Activated naive CD4-positive, alpha-beta T cell treated with anti-CD3 and anti-CD28 coated beads, Interleukin-2, amount 50 U/mL, for 72 hours (primary cell): ENCODE results near the gene RASGEF1C. TPM values are rescaled to one million over a fixed set of nuclear protein-coding genes. Genes with fewer than 3 reads are reported as not detected.
A peak's percentile ranks its signal among the peaks of the same experiment; 100 is the strongest.

Source experiments
- ATAC-seq, 2 donors: fragments of 150-1000 bp; cut with Tn5 transposase; 2 replicates each; pipeline ENCODE4 v1.10.0; 2021; ENCODE audit warnings: mild to moderate bottlenecking in 2 of 2, moderate library complexity in 2 of 2
- DNase-seq, 2 donors: peaks; one replicate each; pipeline ENCODE4 v3.0.0; 2021 to 2022; ENCODE audit warnings: low spot score in 2 of 2
- H3K27ac Mint-ChIP-seq, 2 donors: one replicate each; pipeline ENCODE4 v1.8.0; 2022; ENCODE audit warnings: mild to moderate bottlenecking in 2 of 2, mixed read lengths in 2 of 2
- H3K36me3 Mint-ChIP-seq, 2 donors: one replicate each; pipeline ENCODE4 v1.8.0; 2022; ENCODE audit warnings: mixed read lengths in 2 of 2
- H3K9me3 Mint-ChIP-seq, 2 donors: one replicate each; pipeline ENCODE4 v1.8.0; 2022; ENCODE audit warnings: mixed read lengths in 2 of 2
- total RNA-seq, 2 donors: library from RNA; stranded (reverse); gene quantifications; one replicate each; pipeline ENCODE4 v1.2.3, GENCODE V29; 2022

RASGEF1C gene
- total RNA-seq, 2 donors from 2014 or later = not detected

GRCh38 chr5:180113660-180114303 is 95.2 kb downstream of the RASGEF1C start:
- Mint-ChIP-seq H3K27ac (no peak overlapping the region), H3K36me3 (peaks cover 0 to under 1% of the 10 kb centered on the region in 2 donors), H3K9me3 (no peaks in the 10 kb centered on the region)
- DNase-seq (no peak), ATAC-seq (no peak)

GRCh38 chr5:180112181-180112861 is 96.7 kb downstream of the RASGEF1C start:
- H3K27ac Mint-ChIP-seq = no peak overlapping the region
- no peak for ATAC-seq
- DNase-seq = no peak
- peaks cover 0 to 5% of the 10 kb centered on the region in 2 donors for H3K9me3 Mint-ChIP-seq
- H3K36me3 Mint-ChIP-seq = peaks cover 0 to 7% of the 10 kb centered on the region in 2 donors

DNA sequence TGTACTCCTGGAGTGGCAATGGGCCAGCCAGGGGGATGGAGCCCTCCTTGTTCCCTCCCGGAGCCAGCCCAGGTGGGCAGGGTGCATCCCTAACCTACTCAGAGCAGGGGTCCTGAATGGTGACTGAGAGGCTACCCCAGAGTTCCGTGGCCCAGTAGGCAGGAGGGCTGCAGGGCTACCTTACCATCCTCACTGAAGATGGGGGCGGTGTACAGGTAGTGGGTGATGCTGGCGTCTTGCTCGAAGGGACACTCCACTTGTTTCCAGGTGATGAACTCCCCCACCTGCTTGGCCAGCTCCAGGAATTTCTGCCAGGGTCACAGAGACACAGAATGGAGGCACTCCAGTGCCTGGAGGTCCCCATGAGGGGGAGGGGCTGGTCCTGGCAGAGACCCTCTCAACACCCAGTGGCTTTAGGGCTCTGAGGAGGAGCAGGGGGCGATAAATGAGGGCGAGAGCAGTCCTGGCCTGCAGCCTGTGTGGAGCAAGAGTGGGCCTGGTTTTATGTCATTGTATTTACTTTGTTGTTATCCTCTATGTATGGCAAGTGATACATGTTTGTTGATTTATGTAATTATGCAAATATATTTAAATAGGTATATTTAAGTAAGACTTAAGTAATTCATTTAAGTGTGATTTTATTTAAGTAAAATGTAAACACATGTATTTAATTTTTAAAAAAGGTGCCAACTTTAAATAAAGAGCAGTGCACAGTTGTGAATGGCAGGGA is 97.6 kb downstream of the RASGEF1C start:
- H3K9me3 Mint-ChIP-seq = peaks cover 8 to 12% of the 10 kb centered on the region in 2 donors
- DNase-seq = no peak
- ATAC-seq = no peak
- peaks cover 8 to 12% of the 10 kb centered on the region in 2 donors for H3K36me3 Mint-ChIP-seq
- H3K27ac Mint-ChIP-seq = no peak overlapping the region

DNA sequence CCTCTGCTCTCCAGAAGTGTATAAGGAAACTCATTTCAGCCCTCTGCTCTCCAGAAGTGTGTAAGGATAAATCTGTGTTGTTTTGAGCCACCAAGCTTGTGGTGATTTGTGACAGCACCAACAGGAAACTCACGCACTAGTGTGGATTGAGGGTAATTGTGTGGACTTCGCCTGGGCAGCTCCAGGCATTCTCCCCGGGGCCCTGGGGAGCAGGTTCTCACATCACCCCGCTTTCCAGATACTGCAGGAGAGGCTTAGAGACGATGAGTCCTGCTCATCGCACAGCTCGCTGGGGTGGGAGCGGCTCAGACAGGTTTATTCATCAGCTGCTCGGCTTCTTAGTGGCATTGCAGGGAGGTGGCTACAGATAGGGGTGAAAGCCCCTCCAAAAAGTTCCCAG is 99.1 kb downstream of the RASGEF1C start:
- ATAC-seq (no peak), DNase-seq (no peak)
- Mint-ChIP-seq H3K9me3 (peaks cover 12 to 16% of the 10 kb centered on the region in 2 donors), H3K27ac (no peak overlapping the region), H3K36me3 (peaks cover 11 to 15% of the 10 kb centered on the region in 2 donors)

- Mint-ChIP-seq H3K9me3 (peaks cover 12 to 16% of the 10 kb centered on the region in 2 donors), H3K27ac (no peak overlapping the region), H3K36me3 (peaks cover 11 to 15% of the 10 kb centered on the region in 2 donors)
- DNase-seq (no peak), ATAC-seq (no peak)
Measured at GRCh38 chr5:180107005-180107404, 102.0 kb downstream of the RASGEF1C start.

DNA sequence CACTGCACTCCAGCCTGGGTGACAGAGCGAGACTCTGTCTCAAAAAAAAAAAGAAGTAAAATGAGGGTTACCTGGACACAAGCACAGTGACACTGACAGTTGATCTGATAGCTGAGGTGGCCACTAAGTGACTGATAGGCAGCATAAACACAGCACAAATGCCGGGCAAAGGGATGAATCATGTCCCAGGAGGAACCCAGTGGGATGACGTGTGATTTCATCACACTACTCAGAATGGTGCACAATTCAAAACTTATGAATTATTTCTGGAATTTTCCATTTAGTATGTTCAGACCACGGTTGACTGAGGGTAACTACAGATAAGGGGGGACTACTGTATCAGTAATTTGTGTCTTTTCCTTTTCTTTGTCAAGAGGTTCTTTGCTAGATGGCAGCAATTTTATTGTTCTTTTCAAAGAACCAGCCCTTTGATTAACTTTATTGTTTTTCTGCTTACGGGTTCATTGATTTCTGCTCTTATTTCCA is 103.1 kb downstream of the RASGEF1C start:
- peaks cover 11 to 15% of the 10 kb centered on the region in 2 donors for H3K36me3 Mint-ChIP-seq
- H3K9me3 Mint-ChIP-seq = peaks cover 12 to 16% of the 10 kb centered on the region in 2 donors
- DNase-seq (no peak), ATAC-seq (no peak)
- no peak overlapping the region for H3K27ac Mint-ChIP-seq

DNA sequence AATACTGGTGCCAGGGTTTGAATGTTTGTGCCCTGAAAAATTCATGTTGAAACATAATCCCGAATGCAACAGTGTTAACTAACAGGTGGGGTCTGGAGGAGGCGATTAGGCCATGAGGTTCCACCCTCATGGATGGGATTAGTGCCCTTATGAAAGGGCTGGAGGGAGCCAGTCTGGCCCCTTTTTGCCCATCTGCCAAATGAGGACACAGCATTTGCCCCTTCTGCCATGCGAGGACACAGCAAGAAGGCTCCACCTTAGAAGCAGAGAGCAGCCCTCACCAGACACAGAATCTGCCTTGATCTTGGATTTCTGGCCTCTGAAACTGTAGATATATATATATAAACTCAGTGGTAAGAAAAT is 104.9 kb downstream of the RASGEF1C start:
- ATAC-seq (no peak), DNase-seq (no peak)
- peaks cover 11 to 15% of the 10 kb centered on the region in 2 donors for H3K36me3 Mint-ChIP-seq
- no peak overlapping the region for H3K27ac Mint-ChIP-seq
- peaks cover 12 to 16% of the 10 kb centered on the region in 2 donors for H3K9me3 Mint-ChIP-seq

DNA sequence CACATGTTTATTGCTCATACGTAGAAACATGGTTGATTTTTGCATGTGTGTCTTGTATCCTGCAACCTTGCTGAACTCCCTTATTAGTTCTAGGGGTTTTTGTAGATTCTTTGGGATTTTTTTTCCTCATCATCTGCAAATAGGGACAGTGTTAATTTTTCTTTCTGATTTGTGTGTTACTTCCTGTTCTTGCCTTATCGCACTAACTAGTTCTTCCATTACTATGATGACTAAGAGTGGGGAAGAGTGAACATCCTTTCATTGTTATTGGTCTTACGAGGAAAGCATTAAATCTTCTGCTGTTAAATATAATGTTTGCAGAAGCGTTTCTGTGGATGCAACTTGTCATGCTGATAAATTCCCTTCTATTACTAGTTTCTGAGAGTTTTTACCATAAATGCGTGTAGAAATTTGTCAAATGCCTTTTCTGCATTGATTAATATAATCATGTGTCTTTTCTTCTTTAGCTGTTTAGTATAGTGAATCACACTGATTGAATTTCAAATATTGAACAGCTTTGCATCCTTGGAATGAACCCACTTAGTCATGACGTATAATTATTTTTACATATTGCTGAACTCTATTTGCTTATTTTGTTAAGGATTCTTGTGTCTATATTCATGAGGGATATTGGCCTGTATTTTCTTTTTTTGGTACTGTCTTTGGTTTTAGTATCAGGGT is 105.4 kb downstream of the RASGEF1C start:
- DNase-seq = no peak
- H3K36me3 Mint-ChIP-seq = peaks cover 11 to 14% of the 10 kb centered on the region in 2 donors
- H3K27ac Mint-ChIP-seq = no peak overlapping the region
- H3K9me3 Mint-ChIP-seq = peaks cover 12 to 15% of the 10 kb centered on the region in 2 donors
- ATAC-seq = no peak

DNA sequence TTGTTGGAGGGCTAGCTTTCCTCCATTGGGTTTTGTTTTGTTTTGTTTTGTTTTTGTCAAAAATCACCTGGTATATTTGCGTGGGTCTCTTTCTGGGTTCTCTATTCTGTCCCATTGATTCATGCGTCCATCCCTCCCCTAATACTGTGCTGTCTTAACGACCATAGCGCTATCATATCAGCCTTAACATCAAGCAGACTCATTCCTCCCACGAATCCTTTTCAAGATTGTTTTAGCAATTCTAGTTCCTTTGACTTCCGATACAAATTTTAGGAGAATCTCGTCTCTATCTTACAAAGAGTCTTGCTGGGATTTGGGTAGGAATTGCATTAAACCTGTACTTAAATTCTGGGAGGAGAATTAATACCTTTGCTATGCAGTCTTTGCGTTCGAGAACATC is 106.4 kb downstream of the RASGEF1C start:
- no peak overlapping the region for H3K27ac Mint-ChIP-seq
- H3K36me3 Mint-ChIP-seq = peaks cover 8 to 11% of the 10 kb centered on the region in 2 donors
- no peak for DNase-seq
- H3K9me3 Mint-ChIP-seq = peaks cover 11 to 12% of the 10 kb centered on the region in 2 donors
- ATAC-seq = no peak

DNA sequence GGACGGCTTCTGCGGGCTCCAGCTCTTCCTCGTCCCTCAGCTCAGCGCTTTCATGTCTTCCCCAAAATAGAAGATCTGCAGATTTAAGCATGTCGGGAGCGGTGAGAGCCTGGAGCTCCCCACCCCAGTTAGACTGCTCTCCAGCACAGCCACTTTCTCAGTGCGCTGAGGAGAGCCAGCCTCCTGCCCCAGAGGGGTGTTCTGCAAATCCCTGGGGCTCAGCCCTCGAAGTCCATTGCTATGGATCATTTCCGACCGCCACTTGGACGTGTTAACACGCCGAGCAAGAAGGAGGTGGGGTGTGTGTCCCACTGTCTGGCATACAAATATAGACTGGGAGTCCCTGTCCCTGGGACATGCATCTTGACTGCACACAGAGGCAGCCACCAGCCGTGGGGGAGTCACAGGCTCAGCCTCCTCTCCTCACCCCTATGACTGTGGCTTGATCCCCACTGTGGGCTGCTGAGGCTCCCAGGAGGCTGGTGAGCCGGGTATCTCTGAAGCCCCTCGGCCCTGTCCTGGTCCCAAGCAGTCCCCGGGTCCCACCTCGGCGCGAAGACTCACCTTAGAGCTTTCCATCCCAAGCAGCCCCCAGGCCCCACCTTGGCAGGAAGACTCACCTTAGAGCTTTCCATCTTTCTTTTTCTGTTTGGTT is 107.4 kb downstream of the RASGEF1C start:
- no peak for DNase-seq
- no peak for ATAC-seq
- Mint-ChIP-seq H3K36me3 (peaks cover 5% of the 10 kb centered on the region in 2 donors), H3K9me3 (peaks cover 5 to 6% of the 10 kb centered on the region in 2 donors), H3K27ac (no peak overlapping the region)

- ATAC-seq = no peak
- DNase-seq = no peak
- H3K27ac Mint-ChIP-seq = no peak overlapping the region
- no peaks in the 10 kb centered on the region for H3K36me3 Mint-ChIP-seq
- no peaks in the 10 kb centered on the region for H3K9me3 Mint-ChIP-seq
Measured at GRCh38 chr5:180100621-180101450, 108.2 kb downstream of the RASGEF1C start.

- no peak for DNase-seq
Measured at GRCh38 chr5:180099733-180100611, 109.0 kb downstream of the RASGEF1C start.

GRCh38 chr5:180098991-180099732 is 109.8 kb downstream of the RASGEF1C start:
- no peaks in the 10 kb centered on the region for H3K36me3 Mint-ChIP-seq
- DNase-seq (no peak), ATAC-seq (peak in 1 of 2 donors; percentile 20)
- no peak overlapping the region for H3K27ac Mint-ChIP-seq
- H3K9me3 Mint-ChIP-seq = no peaks in the 10 kb centered on the region

More at GRCh38 chr5:180099733-180100611, 109.0 kb downstream of the RASGEF1C start:
- no peaks in the 10 kb centered on the region for H3K36me3 Mint-ChIP-seq
- no peaks in the 10 kb centered on the region for H3K9me3 Mint-ChIP-seq
- no peak for ATAC-seq
- no peak overlapping the region for H3K27ac Mint-ChIP-seq

GRCh38 chr5:180098526-180098925 is 110.5 kb downstream of the RASGEF1C start:
- DNase-seq (no peak), ATAC-seq (no peak)
- Mint-ChIP-seq H3K27ac (no peak overlapping the region), H3K9me3 (no peaks in the 10 kb centered on the region), H3K36me3 (no peaks in the 10 kb centered on the region)
